ENCODE measurements around the gene VAV2. TPM values are rescaled to one million over a fixed set of nuclear protein-coding genes. Genes with fewer than 3 reads are reported as not detected.
A peak's percentile ranks its signal among the peaks of the same experiment; 100 is the strongest.

VAV2 gene
- total RNA-seq, 1 donor from 2014 or later: 47.0 TPM

DNA sequence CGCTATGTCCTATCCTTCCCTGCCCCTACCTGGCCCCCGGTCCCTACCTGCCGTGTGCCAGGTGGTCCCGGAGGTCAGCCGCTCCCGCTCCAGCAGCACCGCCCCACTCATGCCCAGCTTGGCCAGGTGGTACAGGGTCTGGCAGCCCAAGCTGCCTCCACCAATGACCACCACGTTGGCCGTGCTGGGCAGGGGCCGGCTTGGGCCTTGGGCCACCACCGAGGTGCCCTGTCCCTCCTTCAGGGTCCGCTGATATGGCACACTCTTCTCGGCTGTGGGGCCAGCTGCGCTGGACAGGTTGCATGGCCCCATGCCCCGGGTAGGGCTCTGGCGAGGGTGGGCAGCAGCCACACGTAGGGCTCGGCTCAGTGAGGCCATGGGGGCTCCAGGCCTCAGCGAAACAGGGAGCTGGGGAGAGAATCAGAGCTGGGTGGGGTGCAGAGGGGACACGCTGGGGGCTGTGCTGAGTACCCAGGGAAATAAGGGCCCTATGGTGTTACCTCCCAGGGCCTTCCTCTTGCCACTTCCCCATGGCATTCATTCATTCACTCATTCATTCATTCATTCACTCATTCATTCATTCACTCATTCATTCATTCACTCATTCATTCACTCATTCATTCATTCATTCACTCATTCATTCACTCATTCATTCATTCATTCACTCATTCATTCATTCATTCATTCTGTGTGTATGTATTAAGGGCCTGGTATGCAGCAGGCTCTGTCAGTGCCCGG, 258.2 kb downstream of the VAV2 start:
- H3K27me3 Mint-ChIP-seq (ENCODE audit: low read depth): no peaks in the 10 kb centered on the region
- H3K4me3 Mint-ChIP-seq: no peak overlapping the region
- no peaks in the 10 kb centered on the region for H3K9me3 Mint-ChIP-seq
- no peak for DNase-seq (ENCODE audit: low read depth, low spot score)
- peaks cover 4% of the 10 kb centered on the region for H3K4me1 Mint-ChIP-seq
- no peaks in the 10 kb centered on the region for H3K36me3 Mint-ChIP-seq (ENCODE audit: low read depth)
- no peak overlapping the region for H3K27ac Mint-ChIP-seq (ENCODE audit: unreplicated experiment)
- TF ChIP-seq, protein P1, sequence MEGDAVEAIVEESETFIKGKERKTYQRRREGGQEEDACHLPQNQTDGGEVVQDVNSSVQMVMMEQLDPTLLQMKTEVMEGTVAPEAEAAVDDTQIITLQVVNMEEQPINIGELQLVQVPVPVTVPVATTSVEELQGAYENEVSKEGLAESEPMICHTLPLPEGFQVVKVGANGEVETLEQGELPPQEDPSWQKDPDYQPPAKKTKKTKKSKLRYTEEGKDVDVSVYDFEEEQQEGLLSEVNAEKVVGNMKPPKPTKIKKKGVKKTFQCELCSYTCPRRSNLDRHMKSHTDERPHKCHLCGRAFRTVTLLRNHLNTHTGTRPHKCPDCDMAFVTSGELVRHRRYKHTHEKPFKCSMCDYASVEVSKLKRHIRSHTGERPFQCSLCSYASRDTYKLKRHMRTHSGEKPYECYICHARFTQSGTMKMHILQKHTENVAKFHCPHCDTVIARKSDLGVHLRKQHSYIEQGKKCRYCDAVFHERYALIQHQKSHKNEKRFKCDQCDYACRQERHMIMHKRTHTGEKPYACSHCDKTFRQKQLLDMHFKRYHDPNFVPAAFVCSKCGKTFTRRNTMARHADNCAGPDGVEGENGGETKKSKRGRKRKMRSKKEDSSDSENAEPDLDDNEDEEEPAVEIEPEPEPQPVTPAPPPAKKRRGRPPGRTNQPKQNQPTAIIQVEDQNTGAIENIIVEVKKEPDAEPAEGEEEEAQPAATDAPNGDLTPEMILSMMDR (conservative IDR thresholded peaks at IDR 0.05): no peak

DNA sequence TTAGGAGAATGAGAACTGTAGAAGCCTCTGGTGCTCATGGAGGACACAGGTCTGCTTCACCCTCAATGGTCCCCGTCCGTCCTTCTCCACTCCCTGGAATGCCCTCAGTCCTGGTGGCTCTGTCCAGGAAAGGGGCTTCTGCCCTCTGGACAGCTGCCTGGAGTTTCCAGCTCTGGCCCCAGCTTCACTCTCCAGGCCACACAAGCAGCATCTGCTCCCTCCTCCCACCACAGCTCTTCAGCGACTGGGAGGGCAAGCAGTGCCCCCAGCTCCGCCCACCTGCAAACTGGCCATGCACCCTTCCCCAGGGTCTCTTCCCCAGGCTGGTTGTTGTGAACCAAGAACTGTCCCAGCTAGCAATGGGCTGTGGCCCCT, 258.7 kb downstream of the VAV2 start:
- H3K36me3 Mint-ChIP-seq (ENCODE audit: low read depth): no peaks in the 10 kb centered on the region
- no peak overlapping the region for H3K4me3 Mint-ChIP-seq
- H3K27ac Mint-ChIP-seq (ENCODE audit: unreplicated experiment): no peak overlapping the region
- H3K4me1 Mint-ChIP-seq: peaks cover 4% of the 10 kb centered on the region
- no peaks in the 10 kb centered on the region for H3K27me3 Mint-ChIP-seq (ENCODE audit: low read depth)
- H3K9me3 Mint-ChIP-seq: no peaks in the 10 kb centered on the region
- no peak for DNase-seq (ENCODE audit: low read depth, low spot score)
- TF ChIP-seq, protein P1 (conservative IDR thresholded peaks at IDR 0.05): no peak

DNA sequence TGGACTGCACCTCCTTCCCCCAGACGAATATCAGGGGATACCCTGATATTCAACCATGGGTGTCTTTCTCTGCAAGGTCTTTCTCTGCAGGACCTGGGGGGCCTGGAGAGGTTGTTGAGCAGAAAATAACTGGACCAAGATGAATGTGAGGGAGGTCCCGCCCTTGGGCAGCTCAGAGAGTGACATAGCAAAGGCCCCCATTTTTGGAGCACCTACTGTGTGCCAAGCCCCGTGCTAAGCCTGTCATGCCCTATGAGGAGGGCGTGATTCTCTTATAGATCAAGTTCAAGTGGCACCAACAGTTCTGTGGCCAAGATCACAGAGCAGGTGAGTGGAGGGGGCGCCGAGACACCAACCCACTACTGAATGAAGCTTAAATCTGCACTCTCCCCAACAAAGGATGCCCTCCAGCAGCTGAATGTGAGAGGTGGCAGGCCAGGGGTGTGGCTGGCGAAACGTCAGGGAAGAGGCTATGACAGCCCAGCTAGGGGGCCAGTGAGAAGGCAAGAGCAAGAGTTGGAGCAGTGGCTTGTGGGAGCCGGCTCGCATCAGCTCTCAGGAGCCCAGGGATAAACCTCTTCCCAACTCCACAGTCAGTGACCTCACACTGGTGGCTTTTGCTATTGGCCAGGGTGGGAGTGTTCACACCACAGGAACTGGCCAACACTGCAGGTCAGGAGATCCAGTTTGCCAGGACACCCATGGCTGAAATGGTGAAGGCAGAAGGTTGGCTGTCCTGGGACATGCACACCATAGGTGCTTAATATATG, 259.3 kb downstream of the VAV2 start:
- no peak for DNase-seq (ENCODE audit: low read depth, low spot score)
- TF ChIP-seq, protein P1 (conservative IDR thresholded peaks at IDR 0.05): no peak
- Mint-ChIP-seq H3K27ac (ENCODE audit: unreplicated experiment) (peak overlapping the region; percentile 50), H3K27me3 (ENCODE audit: low read depth) (no peaks in the 10 kb centered on the region), H3K4me1 (peaks cover 4% of the 10 kb centered on the region), H3K36me3 (ENCODE audit: low read depth) (no peaks in the 10 kb centered on the region), H3K4me3 (no peak overlapping the region), H3K9me3 (no peaks in the 10 kb centered on the region)

DNA sequence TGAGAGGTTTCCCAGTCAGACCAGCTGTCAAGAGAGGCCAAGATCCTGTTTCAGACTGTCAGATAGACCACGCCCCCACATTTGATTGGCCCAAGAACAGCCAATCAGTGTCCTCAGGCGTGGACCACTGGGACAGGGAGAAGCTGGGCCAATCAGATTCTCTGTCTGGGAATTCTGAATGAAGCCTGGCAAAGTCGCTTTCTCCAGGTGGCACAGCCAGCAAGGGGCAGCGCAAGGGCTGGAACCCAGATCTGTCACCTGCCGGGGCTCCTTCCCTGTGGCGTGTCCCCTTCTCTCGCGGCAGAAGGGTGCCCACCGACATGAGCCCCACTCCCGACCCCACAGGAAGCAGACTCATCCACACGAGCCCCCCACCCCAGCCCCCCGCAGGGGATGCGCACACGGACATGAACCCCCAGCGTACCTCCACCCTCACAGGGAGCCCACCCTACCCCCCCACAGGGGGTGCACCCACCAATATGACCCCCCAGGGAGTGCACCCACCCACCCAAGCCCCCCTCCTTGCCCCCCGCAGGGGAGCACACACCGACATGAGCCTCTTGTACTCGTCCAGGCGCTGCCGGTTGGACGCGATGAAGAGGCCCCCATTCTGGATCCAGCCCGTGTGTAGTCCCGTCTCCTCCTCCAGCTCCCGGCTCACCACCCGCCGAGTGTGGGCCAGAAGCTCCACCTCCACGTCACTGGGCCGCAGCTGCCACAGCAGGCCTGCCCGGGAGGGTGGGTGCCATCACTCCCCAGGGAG, 260.1 kb downstream of the VAV2 start:
- no peaks in the 10 kb centered on the region for H3K9me3 Mint-ChIP-seq
- H3K27ac Mint-ChIP-seq (ENCODE audit: unreplicated experiment): no peak overlapping the region

More for the DNA sequence above, 260.1 kb downstream of the VAV2 start:
- peaks cover 4% of the 10 kb centered on the region for H3K4me1 Mint-ChIP-seq
- H3K36me3 Mint-ChIP-seq (ENCODE audit: low read depth): no peaks in the 10 kb centered on the region
- no peak overlapping the region for H3K4me3 Mint-ChIP-seq
- DNase-seq (ENCODE audit: low read depth, low spot score): no peak
- TF ChIP-seq, protein P1 (conservative IDR thresholded peaks at IDR 0.05): no peak
- no peaks in the 10 kb centered on the region for H3K27me3 Mint-ChIP-seq (ENCODE audit: low read depth)
